GM12878 (cell line): ENCODE results near the gene CSF1R. TPM values are rescaled to one million over a fixed set of nuclear protein-coding genes. Genes with fewer than 3 reads are reported as not detected.

Source experiments
- ATAC-seq: fragments of 200-7000 bp; cut with Tn5 transposase; 3 replicates; pipeline ENCODE4 v1.9.1; 2020; ENCODE audit warnings: mild to moderate bottlenecking, moderate library complexity
- BruUV-seq: library from RNA; stranded (reverse); fragments of 400-500 nt; replicated peaks from 2 replicates; lab custom pipeline; 2021; lab: Mats Ljungman, UMichigan
- CTCF ChIA-PET: fragments of 300-600 bp; sonication (Branson Sonifier 250); formaldehyde crosslinking; extraction: SDS; loops from one replicate; lab custom pipeline; 2021; ENCODE audit warnings: inconsistent platforms; lab: Yijun Ruan, JAX
- POLR2A ChIA-PET: fragments of 350-600 bp; formaldehyde crosslinking; extraction: SDS; loops from one replicate; lab custom pipeline; 2021; ENCODE audit warnings: inconsistent platforms; lab: Charles Lee
- RAD21 ChIA-PET: fragments of 300-600 bp; sonication (Branson Sonifier 250); formaldehyde crosslinking; loops from one replicate; lab custom pipeline; 2023; ENCODE audit warnings: antibody characterized with exemption; ENCODE audit not compliant: unreplicated experiment; lab: Charles Lee
- SMC1A ChIA-PET: fragments of 300-600 bp; sonication (Branson Sonifier 250); formaldehyde crosslinking; loops from one replicate; lab custom pipeline; 2023; ENCODE audit not compliant: unreplicated experiment, uncharacterized antibody; lab: Charles Lee
- DNase-seq: peaks from one replicate; pipeline ENCODE4 v3.0.0-alpha.2; 2011; ENCODE audit warnings: low read depth, low spot score
- FAIRE-seq: peaks from 3 replicates; lab custom pipeline; 2011; peaks lifted over from hg19 to GRCh38; lab: Jason Lieb, UNC
- H2AFZ ChIP-seq: 2 replicates; pipeline ENCODE4 v1.6.0; 2011; ENCODE audit warnings: low read depth, low read length, control low read depth; ENCODE audit not compliant: control insufficient read depth
- H3K27ac ChIP-seq: 2 replicates; pipeline ENCODE4 v1.5.1; 2011; ENCODE audit warnings: control low read depth; ENCODE audit not compliant: control insufficient read depth, insufficient read depth
- H3K27me3 ChIP-seq, 2 experiments: replicated peaks in 1 of 2; 2 replicates each; pipeline versions ENCODE4 v1.6.0 to v1.6.1; 2011; ENCODE audit warnings: low read length in 1 of 2; ENCODE audit not compliant: control insufficient read depth in 2 of 2, insufficient read depth in 2 of 2
- H3K36me3 ChIP-seq, 2 experiments: 2 replicates each; pipeline ENCODE4 v1.5.1; 2011; ENCODE audit warnings: low read length in 1 of 2; ENCODE audit not compliant: control insufficient read depth in 2 of 2, insufficient read depth in 2 of 2
- H3K4me1 ChIP-seq: 2 replicates; pipeline ENCODE4 v1.6.1; 2011; ENCODE audit warnings: mild to moderate bottlenecking, low read length, moderate library complexity, mixed read lengths; ENCODE audit not compliant: control insufficient read depth, insufficient read depth
- H3K4me2 ChIP-seq: 2 replicates; pipeline ENCODE4 v1.6.0; 2011; ENCODE audit warnings: control low read depth; ENCODE audit not compliant: control insufficient read depth, insufficient read depth
- H3K4me3 ChIP-seq: fragments of 200-600 bp; sonication (generic); 2 replicates; pipeline ENCODE4 v1.5.1; 2016
- H3K79me2 ChIP-seq: 2 replicates; pipeline ENCODE4 v1.6.0; 2011; ENCODE audit warnings: low read length; ENCODE audit not compliant: control insufficient read depth, insufficient read depth
- H3K9ac ChIP-seq: 2 replicates; pipeline ENCODE4 v1.8.0; 2011; ENCODE audit warnings: low read length, control low read depth, mixed read lengths; ENCODE audit not compliant: control insufficient read depth, insufficient read depth
- H3K9me3 ChIP-seq: replicated peaks from 3 replicates; pipeline ENCODE4 v1.5.1; 2011; ENCODE audit warnings: mild to moderate bottlenecking, low read length; ENCODE audit not compliant: control insufficient read depth, insufficient read depth
- H4K20me1 ChIP-seq: 2 replicates; pipeline ENCODE4 v1.6.0; 2011; ENCODE audit not compliant: control insufficient read depth, insufficient read depth
- EP300 ChIP-seq, 2 experiments: fragments of 150-350 bp in 1 of 2; IDR thresholded peaks; 2 replicates each; pipeline ENCODE4 v1.6.1; 2011 to 2012; ENCODE audit warnings: low read depth in 2 of 2, low read length in 2 of 2, borderline replicate concordance in 1 of 2, improper control_type of control experiment in 1 of 2, inconsistent platforms in 1 of 2; ENCODE audit not compliant: control insufficient read depth in 1 of 2
- MXI1 ChIP-seq: fragments of 150-350 bp; IDR thresholded peaks from 2 replicates; pipeline ENCODE4 v1.6.1; 2011; ENCODE audit warnings: low read depth, mild to moderate bottlenecking, inconsistent platforms, low read length, improper control_type of control experiment
- NR2C1 ChIP-seq: fragments of 450-650 bp; IDR thresholded peaks from 2 replicates; pipeline ENCODE4 v1.6.1; 2017; ENCODE audit warnings: antibody characterized with exemption, mild to moderate bottlenecking, moderate library complexity
- NR2C2 ChIP-seq: IDR thresholded peaks from 2 replicates; pipeline ENCODE4 v1.6.1; 2011; ENCODE audit warnings: borderline replicate concordance, low read depth; ENCODE audit not compliant: control insufficient read depth, insufficient read length
- NRF1 ChIP-seq: conservative IDR thresholded peaks from 2 replicates; pipeline ENCODE4 v1.6.1; 2011; ENCODE audit warnings: mild to moderate bottlenecking, low read depth, low read length, improper control_type of control experiment
- RFX5 ChIP-seq: IDR thresholded peaks from 2 replicates; pipeline ENCODE4 v1.6.1; 2011; ENCODE audit warnings: low read depth, low read length, improper control_type of control experiment
- SMAD1 ChIP-seq: fragments of 450-650 bp; IDR thresholded peaks from 2 replicates; pipeline ENCODE4 v1.6.1; 2018; ENCODE audit warnings: mild to moderate bottlenecking, low read depth; ENCODE audit not compliant: partially characterized antibody
- SMARCA5 ChIP-seq: fragments of 450-650 bp; IDR thresholded peaks from 2 replicates; pipeline ENCODE4 v1.6.1; 2017; ENCODE audit warnings: mild to moderate bottlenecking
- SMC3 ChIP-seq: IDR thresholded peaks from 2 replicates; pipeline ENCODE4 v1.6.1; 2011; ENCODE audit warnings: low read length, improper control_type of control experiment, borderline replicate concordance
- STAT3 ChIP-seq: IDR thresholded peaks from 2 replicates; pipeline ENCODE4 v1.6.1; 2011; ENCODE audit warnings: low read depth, low read length, improper control_type of control experiment
- TCF12 ChIP-seq: IDR thresholded peaks from 2 replicates; pipeline ENCODE4 v1.6.1; 2011; ENCODE audit warnings: low read depth, mild to moderate bottlenecking, low read length
- ZBED1 ChIP-seq: IDR thresholded peaks from 2 replicates; pipeline ENCODE4 v1.6.1; 2016; ENCODE audit warnings: borderline replicate concordance
- WGBS: methylation state at CpG from one replicate; pipeline ENCODE4 v1.1.6; 2016; ENCODE audit warnings: low lambda C conversion rate; ENCODE audit not compliant: insufficient replicate concordance, insufficient coverage; ENCODE audit errors: missing lambda C conversion rate; 5-methylcytosine and 5-hydroxymethylcytosine counted together
- in situ Hi-C: fragments of 300-500 bp; cut with MboI; formaldehyde crosslinking; loops from 9 replicates; pipeline ENCODE4 v1.14.3; 2018; ENCODE audit warnings: mixed read lengths
- intact Hi-C: fragments of 100-400 bp; cut with micrococcal nuclease; formaldehyde crosslinking; loops from one replicate; pipeline ENCODE4 v1.14.2; 2022; ENCODE audit not compliant: unreplicated experiment
- polyA plus RNA-seq, 11 experiments: library from polyadenylated mRNA; depleted of rRNA in 4 of 11; unstranded in 6 of 11; stranded (reverse) in 5 of 11; fragments of >200 nt; fragmentation: Nextera tagmentation in 4 of 11; fragmentation: Illumina TruSeq in 1 of 11; extraction: Ambion mirVana in 4 of 11; extraction: Trizol in 1 of 11; gene quantifications; 1 replicate in 1 of 11; 2 replicates in 10 of 11; pipeline versions ENCODE4 v1.2.1 to v1.2.3, GENCODE V29; 2011 to 2016; ENCODE audit warnings: inconsistent platforms in 2 of 11, missing spikeins in 2 of 11, low read depth in 1 of 11
- total RNA-seq, 4 experiments: library from RNA; depleted of rRNA in 3 of 4; stranded (reverse); fragments of >200 nt in 3 of 4; fragmentation: Illumina TruSeq in 1 of 4; extraction: Trizol in 1 of 4; gene quantifications; 2 replicates each; pipeline versions ENCODE4 v1.2.1 to v1.2.3, GENCODE V29; 2013 to 2021
- TF ChIP-seq, protein P1 (sequence below): fragments of 450-650 bp; IDR thresholded peaks from 2 replicates; pipeline ENCODE4 v1.6.1; 2017; ENCODE audit warnings: mild to moderate bottlenecking
- TF ChIP-seq, protein P2 (sequence below): IDR thresholded peaks from 2 replicates; pipeline ENCODE4 v1.6.1; 2012; ENCODE audit warnings: low read depth, low read length, improper control_type of control experiment

CSF1R gene
- total and polyA plus RNA-seq, 10 of the 15 experiments (the other 5 are each of a cell fraction or from before 2014, with no cell fraction given), result 0.35 to 3.6 (median 1.2) TPM

DNA sequence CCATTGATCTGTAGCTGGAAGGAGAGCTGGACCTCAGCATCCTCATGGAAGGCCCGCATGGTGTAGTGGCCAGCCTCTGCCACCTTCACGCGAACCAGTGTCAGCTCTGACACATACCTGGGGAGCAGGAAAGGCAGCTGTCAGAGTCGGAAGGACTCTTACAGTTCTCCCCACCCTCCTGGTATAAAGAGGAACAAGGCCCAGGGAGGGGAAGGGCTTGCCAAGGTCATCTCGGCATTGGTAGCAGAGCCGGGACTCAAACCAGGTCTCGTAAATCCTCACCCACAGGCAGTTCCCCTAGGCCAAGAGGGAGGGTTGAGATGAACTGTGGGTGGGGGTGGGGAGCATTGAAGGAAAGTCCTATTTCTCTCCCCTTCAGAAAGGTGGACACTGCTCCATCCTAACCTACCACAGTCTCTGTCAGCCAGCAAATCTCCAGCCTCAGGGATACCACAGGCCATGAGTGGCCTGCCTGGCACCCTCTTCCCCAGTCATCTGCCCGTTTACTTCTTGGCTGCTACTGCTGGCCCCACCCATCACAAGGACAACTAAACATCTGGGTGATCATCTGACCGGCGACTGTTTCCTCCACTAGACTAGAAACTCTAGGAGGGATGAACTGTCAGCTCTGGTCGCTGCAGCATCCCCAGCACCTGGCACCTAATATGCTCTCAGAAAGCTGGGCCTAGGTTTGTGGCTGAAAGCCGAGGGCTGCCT lies 45.8 kb upstream of the CSF1R start:
- no peaks in the 10 kb centered on the region for H3K4me1 ChIP-seq
- FAIRE-seq (no peak), ATAC-seq (no peak), DNase-seq (no peak)
- in situ Hi-C loops, result no loop called here
- intact Hi-C loops, result loop anchor here (2.0 kb wide), 1 partner anchor 43 kb away; no protein-coding TSS in a partner anchor
- POLR2A ChIA-PET, result no interaction called here
- CTCF ChIA-PET, result no interaction called here
- no peak overlapping the region for H3K4me3 ChIP-seq
- SMC1A ChIA-PET, result interaction anchor here (4.8 kb wide), 1 partner anchor 87 kb away, joined by 22 read pairs; no protein-coding TSS in a partner anchor
- no TSS peak for BruUV-seq
- no peaks in the 10 kb centered on the region for H3K79me2 ChIP-seq
- no peaks in the 10 kb centered on the region for H3K27me3 ChIP-seq
- no peaks in the 10 kb centered on the region for H3K36me3 ChIP-seq
- H3K9ac ChIP-seq, result no peak overlapping the region
- H4K20me1 ChIP-seq, result no peaks in the 10 kb centered on the region
- H3K4me2 ChIP-seq, result no peak overlapping the region
- TF ChIP-seq NR2C1 (no peak), NRF1 (no peak), EP300 (IDR thresholded peaks at IDR 0.05; ENCODE audit: borderline replicate concordance in 1 of 2, control insufficient read depth in 1 of 2, low read depth in 2 of 2, low read length in 2 of 2) (no peak), MXI1 (no peak), SMAD1 (no peak)
- no peak overlapping the region for H3K27ac ChIP-seq
- RAD21 ChIA-PET, result interaction anchor here (1.2 to 1.3 kb wide), 3 partner anchors 43 to 298 kb away, joined by 3 read pairs; no protein-coding TSS in a partner anchor
- no peak overlapping the region for H2AFZ ChIP-seq
- H3K9me3 ChIP-seq, result no peaks in the 10 kb centered on the region
- WGBS, result 38% methylated on average over 12 of the region's 12 CpGs

DNA sequence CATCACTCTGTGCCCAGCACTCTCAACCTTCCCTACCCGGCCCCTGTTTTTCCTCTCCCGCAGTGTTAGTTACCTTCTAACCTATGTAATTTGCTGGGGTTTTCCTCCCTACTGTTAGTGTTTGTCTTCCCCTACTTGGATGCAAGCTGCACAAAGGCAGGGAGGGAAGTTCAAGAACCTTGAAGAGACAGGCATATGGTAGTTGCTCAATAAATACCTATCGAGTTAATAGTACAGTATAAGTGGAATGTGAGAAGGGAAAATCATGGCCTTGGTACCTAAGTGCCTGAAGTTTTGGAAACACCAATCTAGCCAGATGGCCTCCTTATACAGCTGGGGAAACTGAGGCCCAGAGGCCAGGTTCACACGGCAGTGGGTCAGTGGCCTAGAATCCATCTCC lies 45.1 kb upstream of the CSF1R start:
- in situ Hi-C loops (no loop called here), intact Hi-C loops (loop anchor here (2.0 kb wide), 1 partner anchor 43 kb away; no protein-coding TSS in a partner anchor)
- SMC1A ChIA-PET, result interaction anchor here (0.7 to 4.8 kb wide), 3 partner anchors 85 to 307 kb away, joined by 3 to 22 read pairs (median 3); no protein-coding TSS in a partner anchor
- no peaks in the 10 kb centered on the region for H3K36me3 ChIP-seq
- CTCF ChIA-PET, result interaction anchor here (0.7 to 1.7 kb wide), 9 partner anchors 17 to 487 kb away, joined by 3 to 5 read pairs (median 4); no protein-coding TSS in a partner anchor
- RAD21 ChIA-PET, result interaction anchor here (1.3 to 2.5 kb wide), 3 partner anchors 44 to 297 kb away, joined by 3 to 9 read pairs (median 5); no protein-coding TSS in a partner anchor
- POLR2A ChIA-PET, result no interaction called here
- no peak overlapping the region for H3K4me2 ChIP-seq
- H3K9me3 ChIP-seq, result no peaks in the 10 kb centered on the region
- H4K20me1 ChIP-seq, result no peaks in the 10 kb centered on the region
- no peaks in the 10 kb centered on the region for H3K4me1 ChIP-seq
- H3K27me3 ChIP-seq, result no peaks in the 10 kb centered on the region
- no peak for FAIRE-seq
- no peak overlapping the region for H3K9ac ChIP-seq
- ATAC-seq, result no peak
- H3K27ac ChIP-seq, result no peak overlapping the region
- WGBS, result 33% methylated on average over 4 of the region's 4 CpGs
- BruUV-seq, result no TSS peak
- H3K79me2 ChIP-seq, result no peaks in the 10 kb centered on the region
- H3K4me3 ChIP-seq, result no peak overlapping the region
- DNase-seq, result no peak
- H2AFZ ChIP-seq, result no peak overlapping the region
- TF ChIP-seq, protein P1, sequence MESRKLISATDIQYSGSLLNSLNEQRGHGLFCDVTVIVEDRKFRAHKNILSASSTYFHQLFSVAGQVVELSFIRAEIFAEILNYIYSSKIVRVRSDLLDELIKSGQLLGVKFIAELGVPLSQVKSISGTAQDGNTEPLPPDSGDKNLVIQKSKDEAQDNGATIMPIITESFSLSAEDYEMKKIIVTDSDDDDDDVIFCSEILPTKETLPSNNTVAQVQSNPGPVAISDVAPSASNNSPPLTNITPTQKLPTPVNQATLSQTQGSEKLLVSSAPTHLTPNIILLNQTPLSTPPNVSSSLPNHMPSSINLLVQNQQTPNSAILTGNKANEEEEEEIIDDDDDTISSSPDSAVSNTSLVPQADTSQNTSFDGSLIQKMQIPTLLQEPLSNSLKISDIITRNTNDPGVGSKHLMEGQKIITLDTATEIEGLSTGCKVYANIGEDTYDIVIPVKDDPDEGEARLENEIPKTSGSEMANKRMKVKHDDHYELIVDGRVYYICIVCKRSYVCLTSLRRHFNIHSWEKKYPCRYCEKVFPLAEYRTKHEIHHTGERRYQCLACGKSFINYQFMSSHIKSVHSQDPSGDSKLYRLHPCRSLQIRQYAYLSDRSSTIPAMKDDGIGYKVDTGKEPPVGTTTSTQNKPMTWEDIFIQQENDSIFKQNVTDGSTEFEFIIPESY, result no peak
- no peak for TF ChIP-seq SMAD1
- no peak for TF ChIP-seq ZBED1
- TF ChIP-seq TCF12, result no peak
- no peak for TF ChIP-seq NR2C2
- TF ChIP-seq SMARCA5, result no peak
- no peak for TF ChIP-seq RFX5
- no peak for TF ChIP-seq STAT3
- TF ChIP-seq SMC3, result no peak
- TF ChIP-seq, protein P2, sequence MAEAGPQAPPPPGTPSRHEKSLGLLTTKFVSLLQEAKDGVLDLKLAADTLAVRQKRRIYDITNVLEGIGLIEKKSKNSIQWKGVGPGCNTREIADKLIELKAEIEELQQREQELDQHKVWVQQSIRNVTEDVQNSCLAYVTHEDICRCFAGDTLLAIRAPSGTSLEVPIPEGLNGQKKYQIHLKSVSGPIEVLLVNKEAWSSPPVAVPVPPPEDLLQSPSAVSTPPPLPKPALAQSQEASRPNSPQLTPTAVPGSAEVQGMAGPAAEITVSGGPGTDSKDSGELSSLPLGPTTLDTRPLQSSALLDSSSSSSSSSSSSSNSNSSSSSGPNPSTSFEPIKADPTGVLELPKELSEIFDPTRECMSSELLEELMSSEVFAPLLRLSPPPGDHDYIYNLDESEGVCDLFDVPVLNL, result no peak
